ENCODE data around the gene LY9.

DNA sequence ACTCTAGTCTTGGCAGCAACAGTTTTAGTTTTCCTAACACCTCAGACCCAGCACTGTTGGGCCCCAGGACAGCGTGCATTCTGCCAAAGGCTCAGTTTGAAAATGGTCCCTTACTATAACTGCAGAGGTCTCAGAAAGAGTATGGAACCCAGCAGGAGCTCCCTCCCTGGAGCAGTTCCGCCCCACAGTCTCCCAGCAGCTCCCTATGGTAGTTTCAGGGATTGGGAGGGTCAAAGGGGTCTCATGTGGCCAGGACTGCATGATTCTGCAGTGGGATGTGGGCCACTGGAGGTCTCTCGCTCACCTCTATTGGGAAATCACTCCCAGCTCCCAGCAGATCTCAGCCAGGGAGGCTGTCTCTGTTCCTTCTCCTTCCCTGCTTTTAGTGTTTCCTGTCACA lies 12.3 kb downstream of the LY9 start:
- TF ChIP-seq, protein P1, sequence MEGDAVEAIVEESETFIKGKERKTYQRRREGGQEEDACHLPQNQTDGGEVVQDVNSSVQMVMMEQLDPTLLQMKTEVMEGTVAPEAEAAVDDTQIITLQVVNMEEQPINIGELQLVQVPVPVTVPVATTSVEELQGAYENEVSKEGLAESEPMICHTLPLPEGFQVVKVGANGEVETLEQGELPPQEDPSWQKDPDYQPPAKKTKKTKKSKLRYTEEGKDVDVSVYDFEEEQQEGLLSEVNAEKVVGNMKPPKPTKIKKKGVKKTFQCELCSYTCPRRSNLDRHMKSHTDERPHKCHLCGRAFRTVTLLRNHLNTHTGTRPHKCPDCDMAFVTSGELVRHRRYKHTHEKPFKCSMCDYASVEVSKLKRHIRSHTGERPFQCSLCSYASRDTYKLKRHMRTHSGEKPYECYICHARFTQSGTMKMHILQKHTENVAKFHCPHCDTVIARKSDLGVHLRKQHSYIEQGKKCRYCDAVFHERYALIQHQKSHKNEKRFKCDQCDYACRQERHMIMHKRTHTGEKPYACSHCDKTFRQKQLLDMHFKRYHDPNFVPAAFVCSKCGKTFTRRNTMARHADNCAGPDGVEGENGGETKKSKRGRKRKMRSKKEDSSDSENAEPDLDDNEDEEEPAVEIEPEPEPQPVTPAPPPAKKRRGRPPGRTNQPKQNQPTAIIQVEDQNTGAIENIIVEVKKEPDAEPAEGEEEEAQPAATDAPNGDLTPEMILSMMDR (IDR thresholded peaks at IDR 0.05): no peak
- no peak for TF ChIP-seq POLR2A (IDR thresholded peaks at IDR 0.05)

Data from right lobe of liver (tissue), 4 donors.